WI38 (cell line): ENCODE results near the gene GPATCH2L.

ENCODE experiments used
- H3K4me3 ChIP-seq: 2 replicates; pipeline ENCODE4 v1.5.1; 2011; ENCODE audit warnings: low read depth, mild to moderate bottlenecking, control low read depth, low read length
- TF ChIP-seq, protein P1 (sequence below): IDR thresholded peaks from 2 replicates; pipeline ENCODE4 v1.5.1; 2012; ENCODE audit warnings: low read depth, mild to moderate bottlenecking, control low read depth, low read length

GPATCH2L gene

DNA sequence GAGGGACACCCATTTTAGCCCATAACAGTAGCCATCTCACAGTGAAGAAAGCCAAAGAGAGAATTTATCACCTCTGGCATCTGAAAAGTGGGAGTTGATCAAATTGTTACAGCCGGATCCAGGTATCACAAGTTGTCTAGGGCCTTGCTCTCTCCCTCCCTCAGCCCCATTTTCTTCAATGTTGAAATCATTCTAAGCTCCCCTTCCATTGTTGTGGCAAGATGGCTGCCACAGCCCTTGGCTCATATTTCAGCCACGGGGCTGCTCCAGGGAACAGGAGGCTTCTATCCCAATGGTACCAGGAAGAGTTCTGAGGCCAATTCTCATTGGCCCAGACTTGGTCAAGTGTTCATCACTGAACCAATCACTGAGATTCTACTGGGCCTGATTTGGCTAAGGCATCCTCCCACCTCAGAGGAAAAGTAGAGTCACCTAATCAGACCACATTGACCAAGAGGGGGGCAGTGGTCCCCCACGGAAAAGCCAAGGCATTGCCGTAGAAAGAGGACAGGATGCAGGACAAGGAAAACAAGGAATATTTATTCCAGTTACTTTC is 106.2 kb downstream of the GPATCH2L start:
- TF ChIP-seq, protein P1, sequence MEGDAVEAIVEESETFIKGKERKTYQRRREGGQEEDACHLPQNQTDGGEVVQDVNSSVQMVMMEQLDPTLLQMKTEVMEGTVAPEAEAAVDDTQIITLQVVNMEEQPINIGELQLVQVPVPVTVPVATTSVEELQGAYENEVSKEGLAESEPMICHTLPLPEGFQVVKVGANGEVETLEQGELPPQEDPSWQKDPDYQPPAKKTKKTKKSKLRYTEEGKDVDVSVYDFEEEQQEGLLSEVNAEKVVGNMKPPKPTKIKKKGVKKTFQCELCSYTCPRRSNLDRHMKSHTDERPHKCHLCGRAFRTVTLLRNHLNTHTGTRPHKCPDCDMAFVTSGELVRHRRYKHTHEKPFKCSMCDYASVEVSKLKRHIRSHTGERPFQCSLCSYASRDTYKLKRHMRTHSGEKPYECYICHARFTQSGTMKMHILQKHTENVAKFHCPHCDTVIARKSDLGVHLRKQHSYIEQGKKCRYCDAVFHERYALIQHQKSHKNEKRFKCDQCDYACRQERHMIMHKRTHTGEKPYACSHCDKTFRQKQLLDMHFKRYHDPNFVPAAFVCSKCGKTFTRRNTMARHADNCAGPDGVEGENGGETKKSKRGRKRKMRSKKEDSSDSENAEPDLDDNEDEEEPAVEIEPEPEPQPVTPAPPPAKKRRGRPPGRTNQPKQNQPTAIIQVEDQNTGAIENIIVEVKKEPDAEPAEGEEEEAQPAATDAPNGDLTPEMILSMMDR = no peak

DNA sequence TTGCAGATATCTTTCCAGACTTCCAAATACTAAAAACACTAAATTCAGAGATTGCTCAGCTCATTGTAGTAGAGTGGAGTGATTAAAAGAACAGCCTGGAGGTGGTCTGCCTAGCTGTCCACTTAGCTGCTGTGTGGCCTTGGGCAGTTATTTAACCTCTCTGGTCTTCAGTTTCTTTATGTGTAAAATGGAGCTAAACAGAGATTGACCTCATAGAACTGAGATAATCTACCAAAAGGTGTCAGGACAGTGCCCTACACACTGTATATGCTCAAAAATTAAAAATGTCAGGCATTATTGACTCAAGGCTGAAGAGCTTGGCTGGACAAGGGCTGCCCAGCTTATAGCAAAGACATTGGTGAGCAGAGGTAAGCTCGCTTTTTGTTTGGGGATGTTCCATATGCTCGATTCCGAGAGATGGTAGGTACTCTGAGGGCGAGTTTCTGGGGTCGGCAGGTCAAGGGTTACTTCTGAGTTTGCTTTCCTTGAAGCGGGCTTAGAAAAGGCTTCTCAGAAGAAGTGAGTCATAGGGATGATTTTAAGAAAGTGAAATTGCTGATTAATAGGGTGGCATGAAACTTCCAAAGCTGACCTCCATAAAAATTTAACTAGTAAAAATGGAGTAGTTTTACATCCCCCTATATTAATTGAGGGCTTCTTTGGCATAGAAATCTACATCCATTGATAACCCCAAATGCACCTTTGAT is 107.5 kb downstream of the GPATCH2L start:
- TF ChIP-seq, protein P1 = no peak
- H3K4me3 ChIP-seq = no peak overlapping the region

More for the DNA sequence above, 106.2 kb downstream of the GPATCH2L start:
- no peak overlapping the region for H3K4me3 ChIP-seq

DNA sequence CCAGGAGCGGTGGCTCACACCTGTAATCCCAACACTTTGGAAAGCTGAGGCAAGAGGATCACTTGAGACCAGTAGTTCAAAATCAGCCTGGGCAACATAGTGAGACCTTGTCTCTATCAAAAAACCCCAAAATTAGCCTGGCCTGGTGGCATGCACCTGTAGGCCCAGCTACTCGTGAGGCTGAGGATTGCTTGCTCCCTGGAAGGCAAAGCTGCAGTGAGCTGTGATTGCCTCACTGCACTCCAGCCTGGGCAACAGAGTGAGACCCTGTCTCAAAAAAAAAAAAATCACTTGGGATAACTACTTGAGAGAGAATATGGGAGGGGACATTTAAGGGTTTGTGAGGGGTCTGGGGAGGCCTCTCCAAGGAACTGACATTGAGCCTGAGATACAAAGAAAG is 109.0 kb downstream of the GPATCH2L start:
- TF ChIP-seq, protein P1 = no peak
- no peak overlapping the region for H3K4me3 ChIP-seq

DNA sequence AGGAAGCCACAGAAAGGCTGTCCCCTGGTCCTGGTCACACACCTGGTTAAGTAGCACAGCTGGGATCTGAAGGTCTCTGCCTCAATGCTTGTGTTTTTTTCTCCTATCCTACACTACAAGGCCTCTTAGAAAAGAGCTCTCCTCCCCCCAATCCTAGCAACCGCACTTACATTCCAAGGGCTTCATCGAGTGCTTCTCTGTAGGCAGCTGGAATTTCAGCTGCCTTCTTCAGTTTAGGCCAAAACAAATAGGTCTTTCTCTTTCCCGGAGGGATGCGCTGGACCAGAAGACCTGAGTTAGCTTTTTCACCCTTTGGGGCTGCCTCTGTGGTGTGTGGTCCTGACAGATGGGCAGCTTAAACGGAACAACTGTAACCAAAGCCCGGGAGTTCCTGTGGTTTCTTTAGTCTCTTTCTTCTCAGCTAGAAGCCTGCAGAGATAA is 109.7 kb downstream of the GPATCH2L start:
- TF ChIP-seq, protein P1 = no peak
- H3K4me3 ChIP-seq = no peak overlapping the region

DNA sequence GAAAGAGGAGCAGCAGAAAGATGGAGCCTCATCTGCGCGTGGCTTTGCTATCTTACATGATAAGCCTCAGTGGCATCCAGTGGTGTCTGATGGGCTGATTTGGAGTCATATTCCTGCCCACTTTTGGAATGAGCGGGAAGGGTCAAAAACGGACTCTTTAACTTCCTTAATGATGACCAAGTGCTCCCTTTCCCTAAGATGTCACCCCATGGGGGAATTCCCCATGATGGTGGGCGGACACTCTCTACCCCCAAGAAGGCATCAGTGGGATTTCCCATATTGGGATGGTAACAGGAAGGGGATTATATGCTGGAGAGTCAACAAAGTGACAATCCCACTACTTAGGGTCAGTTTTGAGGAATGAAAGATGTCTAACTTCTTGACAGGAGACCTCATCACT is 110.9 kb downstream of the GPATCH2L start:
- H3K4me3 ChIP-seq = no peak overlapping the region
- TF ChIP-seq, protein P1 = no peak
